ENCODE data around the gene BNIP3. TPM values are rescaled to one million over a fixed set of nuclear protein-coding genes. Genes with fewer than 3 reads are reported as not detected.

BNIP3 gene
- total and polyA plus RNA-seq, 2 of the 8 experiments (the other 6 are each of a cell fraction or from before 2014, with no cell fraction given): 25.8 to 58.9 TPM

- TF ChIP-seq CHD7 (IDR thresholded peaks at IDR 0.05; ENCODE audit: insufficient replicate concordance, low read length): no peak
- no peak for TF ChIP-seq SIN3A (conservative IDR thresholded peaks at IDR 0.05 in 1 of 2, IDR thresholded peaks at IDR 0.05 in 1 of 2; ENCODE audit: low read depth in 1 of 2, low read length in 2 of 2)
- no peak for TF ChIP-seq SP1 (IDR thresholded peaks at IDR 0.05; ENCODE audit: low read depth, low read length)
- TF ChIP-seq HDAC2 (IDR thresholded peaks at IDR 0.05; ENCODE audit: borderline replicate concordance in 1 of 2, low read depth in 2 of 2, low read length in 2 of 2): no peak
- no peak for TF ChIP-seq BRCA1 (IDR thresholded peaks at IDR 0.05; ENCODE audit: low read depth, low read length)
- no peak for TF ChIP-seq KDM5A (IDR thresholded peaks at IDR 0.05; ENCODE audit: low read length)
- TF ChIP-seq TEAD4 (IDR thresholded peaks at IDR 0.05; ENCODE audit: low read depth, low read length): no peak
- TF ChIP-seq RAD21 (IDR thresholded peaks at IDR 0.05 in 1 of 2, conservative IDR thresholded peaks at IDR 0.05 in 1 of 2; ENCODE audit: low read depth in 2 of 2, low read length in 2 of 2): no peak
- no peak for TF ChIP-seq CBX5 (IDR thresholded peaks at IDR 0.05; ENCODE audit: low read depth, low read length)
Observed at GRCh38 chr10:131938681-131939080, 43.0 kb downstream of the BNIP3 start (continued).
